Neural cell (in vitro differentiated cells): Measurements from ENCODE around the gene AP4S1.

Source experiments
- RAD21 ChIP-seq: fragments of 450-650 bp; conservative IDR thresholded peaks from 2 replicates; pipeline ENCODE4 v1.6.1; 2014; ENCODE audit warnings: antibody characterized with exemption, mild to moderate bottlenecking, moderate library complexity
- TF ChIP-seq, protein P1 (sequence below): IDR thresholded peaks from 2 replicates; pipeline ENCODE4 v1.6.1; 2012; ENCODE audit warnings: borderline replicate concordance
- TF ChIP-seq, protein P2 (sequence below): fragments of 450-650 bp; IDR thresholded peaks from 2 replicates; pipeline ENCODE4 v1.5.1; 2014; ENCODE audit warnings: antibody characterized with exemption, mild to moderate bottlenecking, moderate library complexity; ENCODE audit not compliant: poor library complexity, severe bottlenecking

- TF ChIP-seq, protein P1, sequence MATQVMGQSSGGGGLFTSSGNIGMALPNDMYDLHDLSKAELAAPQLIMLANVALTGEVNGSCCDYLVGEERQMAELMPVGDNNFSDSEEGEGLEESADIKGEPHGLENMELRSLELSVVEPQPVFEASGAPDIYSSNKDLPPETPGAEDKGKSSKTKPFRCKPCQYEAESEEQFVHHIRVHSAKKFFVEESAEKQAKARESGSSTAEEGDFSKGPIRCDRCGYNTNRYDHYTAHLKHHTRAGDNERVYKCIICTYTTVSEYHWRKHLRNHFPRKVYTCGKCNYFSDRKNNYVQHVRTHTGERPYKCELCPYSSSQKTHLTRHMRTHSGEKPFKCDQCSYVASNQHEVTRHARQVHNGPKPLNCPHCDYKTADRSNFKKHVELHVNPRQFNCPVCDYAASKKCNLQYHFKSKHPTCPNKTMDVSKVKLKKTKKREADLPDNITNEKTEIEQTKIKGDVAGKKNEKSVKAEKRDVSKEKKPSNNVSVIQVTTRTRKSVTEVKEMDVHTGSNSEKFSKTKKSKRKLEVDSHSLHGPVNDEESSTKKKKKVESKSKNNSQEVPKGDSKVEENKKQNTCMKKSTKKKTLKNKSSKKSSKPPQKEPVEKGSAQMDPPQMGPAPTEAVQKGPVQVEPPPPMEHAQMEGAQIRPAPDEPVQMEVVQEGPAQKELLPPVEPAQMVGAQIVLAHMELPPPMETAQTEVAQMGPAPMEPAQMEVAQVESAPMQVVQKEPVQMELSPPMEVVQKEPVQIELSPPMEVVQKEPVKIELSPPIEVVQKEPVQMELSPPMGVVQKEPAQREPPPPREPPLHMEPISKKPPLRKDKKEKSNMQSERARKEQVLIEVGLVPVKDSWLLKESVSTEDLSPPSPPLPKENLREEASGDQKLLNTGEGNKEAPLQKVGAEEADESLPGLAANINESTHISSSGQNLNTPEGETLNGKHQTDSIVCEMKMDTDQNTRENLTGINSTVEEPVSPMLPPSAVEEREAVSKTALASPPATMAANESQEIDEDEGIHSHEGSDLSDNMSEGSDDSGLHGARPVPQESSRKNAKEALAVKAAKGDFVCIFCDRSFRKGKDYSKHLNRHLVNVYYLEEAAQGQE, result no peak
- TF ChIP-seq, protein P2, sequence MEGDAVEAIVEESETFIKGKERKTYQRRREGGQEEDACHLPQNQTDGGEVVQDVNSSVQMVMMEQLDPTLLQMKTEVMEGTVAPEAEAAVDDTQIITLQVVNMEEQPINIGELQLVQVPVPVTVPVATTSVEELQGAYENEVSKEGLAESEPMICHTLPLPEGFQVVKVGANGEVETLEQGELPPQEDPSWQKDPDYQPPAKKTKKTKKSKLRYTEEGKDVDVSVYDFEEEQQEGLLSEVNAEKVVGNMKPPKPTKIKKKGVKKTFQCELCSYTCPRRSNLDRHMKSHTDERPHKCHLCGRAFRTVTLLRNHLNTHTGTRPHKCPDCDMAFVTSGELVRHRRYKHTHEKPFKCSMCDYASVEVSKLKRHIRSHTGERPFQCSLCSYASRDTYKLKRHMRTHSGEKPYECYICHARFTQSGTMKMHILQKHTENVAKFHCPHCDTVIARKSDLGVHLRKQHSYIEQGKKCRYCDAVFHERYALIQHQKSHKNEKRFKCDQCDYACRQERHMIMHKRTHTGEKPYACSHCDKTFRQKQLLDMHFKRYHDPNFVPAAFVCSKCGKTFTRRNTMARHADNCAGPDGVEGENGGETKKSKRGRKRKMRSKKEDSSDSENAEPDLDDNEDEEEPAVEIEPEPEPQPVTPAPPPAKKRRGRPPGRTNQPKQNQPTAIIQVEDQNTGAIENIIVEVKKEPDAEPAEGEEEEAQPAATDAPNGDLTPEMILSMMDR, result no peak
- TF ChIP-seq RAD21, result no peak
Observed at GRCh38 chr14:31051023-31051422, 25.6 kb downstream of the AP4S1 start.
